ENCODE results near the gene TMEM218. TPM values are rescaled to one million over a fixed set of nuclear protein-coding genes. Genes with fewer than 3 reads are reported as not detected.

The TMEM218 gene
- total and polyA plus RNA-seq, 2 of the 8 experiments (the other 6 are each of a cell fraction or from before 2014, with no cell fraction given): 17.0 to 33.5 TPM

DNA sequence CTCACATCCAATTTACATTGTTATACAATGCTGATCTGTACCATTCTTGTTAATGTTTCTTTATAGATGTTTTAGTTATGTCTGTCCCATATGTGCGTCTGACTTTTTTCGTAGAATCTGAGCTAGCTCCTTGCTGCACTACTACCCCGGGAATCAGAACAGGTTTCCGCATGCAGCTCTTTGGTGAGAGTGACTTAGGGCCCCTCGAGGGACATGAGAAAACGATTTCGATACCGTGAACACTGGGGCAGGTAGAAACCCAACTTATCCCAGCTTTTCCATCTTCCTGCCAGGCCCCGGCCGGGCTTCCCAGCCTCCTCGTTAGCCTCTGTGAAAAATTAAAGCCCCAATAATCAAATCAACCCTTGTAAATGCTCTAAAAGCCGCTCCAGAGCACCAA, 29.8 kb upstream of the TMEM218 start:
- no peak overlapping the region for H2AK5ac ChIP-seq (ENCODE audit: low read depth, low read length)
- H3K4me2 ChIP-seq (ENCODE audit: insufficient read depth in 1 of 2, low read depth in 2 of 2, low read length in 2 of 2): peak overlapping the region; percentile 15 to 54
- H3K9ac ChIP-seq (replicated peaks in 1 of 4; ENCODE audit: extremely low read depth in 1 of 4, low read depth in 3 of 4, low read length in 3 of 4): no peak overlapping the region
- no peak overlapping the region for H3K27ac ChIP-seq (ENCODE audit: low read depth, low read length)
- H3K18ac ChIP-seq (ENCODE audit: extremely low read depth, low read length): no peak overlapping the region; the same call in 1 of the 2 replicates
- H3K23ac ChIP-seq (ENCODE audit: insufficient read length): no peak overlapping the region
- peaks cover 5 to 46% (median 35%) of the 10 kb centered on the region in 4 experiments for H3K27me3 ChIP-seq (replicated peaks in 1 of 4; ENCODE audit: control insufficient read depth in 3 of 4, extremely low read depth in 1 of 4, insufficient read depth in 3 of 4, low read length in 3 of 4)
- peaks cover 10 to 28% (median 20%) of the 10 kb centered on the region in 4 experiments for H3K4me1 ChIP-seq (replicated peaks in 1 of 4; ENCODE audit: control insufficient read depth in 3 of 4, insufficient read depth in 4 of 4, low read length in 3 of 4)
- no peak overlapping the region for H2AFZ ChIP-seq (ENCODE audit: low read length)
- H3K4me3 ChIP-seq (ENCODE audit: extremely low read depth in 1 of 4, insufficient read depth in 2 of 4, low read depth in 3 of 4, low read length in 4 of 4): peak overlapping the region in 1 of 4 experiments; percentile 47; a peak in 2 of 8 replicates
- WGBS, 2 experiments (ENCODE audit: extremely low coverage in 1 of 2, insufficient coverage in 1 of 2, insufficient read length in 1 of 2, insufficient replicate concordance in 2 of 2, low coverage in 1 of 2, low lambda C conversion rate in 2 of 2, missing lambda C conversion rate in 1 of 2): 18% methylated on average over 12 of the region's 12 CpGs; no CpG with 5 or more reads in 1 of the 2 experiments
- no peak overlapping the region for H2BK20ac ChIP-seq (ENCODE audit: low read length)
- no peak overlapping the region for H2BK5ac ChIP-seq (ENCODE audit: low read depth, low read length)
- no peak overlapping the region for H3K56ac ChIP-seq (replicated peaks; ENCODE audit: insufficient read length, low read depth, low read length)
- H4K5ac ChIP-seq (ENCODE audit: insufficient read length, low read depth, low read length): no peak overlapping the region
- H3K9me3 ChIP-seq (ENCODE audit: insufficient read depth in 2 of 2, low read depth in 1 of 2, low read length in 1 of 2): no peaks in the 10 kb centered on the region
- no peak overlapping the region for H3K14ac ChIP-seq (ENCODE audit: insufficient read length)
- H4K20me1 ChIP-seq (replicated peaks in 1 of 2; ENCODE audit: control insufficient read depth in 1 of 2, insufficient read depth in 2 of 2, low read length in 2 of 2): no peaks in the 10 kb centered on the region
- no peaks in the 10 kb centered on the region for H3K79me2 ChIP-seq (ENCODE audit: control insufficient read depth in 1 of 2, insufficient read depth in 2 of 2, low read length in 2 of 2)
- no peak overlapping the region for H2BK120ac ChIP-seq (replicated peaks; ENCODE audit: low read depth, low read length)
- ChIA-PET POLR2A (ENCODE audit: partially characterized antibody) (interaction anchor here (0.9 to 1.0 kb wide), 3 partner anchors 27 to 47 kb away, joined by 3 read pairs; no protein-coding TSS in a partner anchor), CTCF (ENCODE audit: partially characterized antibody) (interaction anchor here (0.6 to 9.0 kb wide), 55 partner anchors 8 to 298 kb away, joined by 3 to 148 read pairs (median 6); partner anchors contain the start of genes PKNOX2, SLC37A2 and TMEM218)
- H2BK15ac ChIP-seq (ENCODE audit: low read length): no peak overlapping the region
- H3K79me1 ChIP-seq (ENCODE audit: low read depth, low read length): no peaks in the 10 kb centered on the region
- no peak overlapping the region for H4K8ac ChIP-seq (ENCODE audit: extremely low read depth, insufficient read depth, low read length)
- no peak overlapping the region for H2BK12ac ChIP-seq (ENCODE audit: low read depth, low read length)
- H4K91ac ChIP-seq (replicated peaks; ENCODE audit: insufficient read length, low read length): no peak overlapping the region
- DNase-seq (ENCODE audit: low read depth in 1 of 2, low spot score in 2 of 2) (no peak), FAIRE-seq (no peak)
- H3K36me3 ChIP-seq (ENCODE audit: control insufficient read depth in 2 of 4, insufficient read depth in 4 of 4, low read length in 3 of 4): no peaks in the 10 kb centered on the region
- no peaks in the 10 kb centered on the region for H3K23me2 ChIP-seq (ENCODE audit: low read depth, low read length)
- TF ChIP-seq BCL11A (IDR thresholded peaks at IDR 0.05; ENCODE audit: low read depth in 2 of 2, low read length in 2 of 2) (no peak), TAF1 (IDR thresholded peaks at IDR 0.05; ENCODE audit: low read depth, low read length) (no peak)
- TF ChIP-seq, protein P1, sequence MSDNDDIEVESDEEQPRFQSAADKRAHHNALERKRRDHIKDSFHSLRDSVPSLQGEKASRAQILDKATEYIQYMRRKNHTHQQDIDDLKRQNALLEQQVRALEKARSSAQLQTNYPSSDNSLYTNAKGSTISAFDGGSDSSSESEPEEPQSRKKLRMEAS (IDR thresholded peaks at IDR 0.05): 0 out of 2 replicates have a peak, but pooled peaks have one; percentile 15
- H3K4ac ChIP-seq (replicated peaks; ENCODE audit: insufficient read length, low read depth, low read length): no peak overlapping the region
